K562 (cell line): ENCODE results near the gene WDR54. TPM values are rescaled to one million over a fixed set of nuclear protein-coding genes. Genes with fewer than 3 reads are reported as not detected.
A peak's percentile ranks its signal among the peaks of the same experiment; 100 is the strongest.

Source experiments
- ARID1B ChIP-seq: fragments of 450-650 bp; IDR thresholded peaks from 2 replicates; pipeline ENCODE4 v1.6.1; 2016; ENCODE audit warnings: antibody characterized with exemption, mild to moderate bottlenecking, inconsistent platforms
- COPS2 ChIP-seq: fragments of 450-650 bp; conservative IDR thresholded peaks from 2 replicates; pipeline ENCODE4 v1.6.1; 2016; ENCODE audit warnings: mild to moderate bottlenecking, moderate library complexity
- CTCFL ChIP-seq: IDR thresholded peaks from 2 replicates; pipeline ENCODE4 v1.6.1; 2011; ENCODE audit warnings: borderline replicate concordance, low read depth, mild to moderate bottlenecking, moderate library complexity, low read length; ENCODE audit not compliant: insufficient read depth, poor library complexity, severe bottlenecking
- DLX4 ChIP-seq: fragments of 250-450 bp; sonication (Bioruptor Pico); IDR thresholded peaks from 2 replicates; pipeline ENCODE4 v1.6.1; 2021; ENCODE audit warnings: mild to moderate bottlenecking
- E4F1 ChIP-seq: fragments of 250-450 bp; sonication (Bioruptor Pico); IDR thresholded peaks from 2 replicates; pipeline ENCODE4 v1.5.0; 2021; ENCODE audit warnings: mild to moderate bottlenecking, borderline replicate concordance
- GABPA ChIP-seq: fragments of 200-800 bp; sonication (Bioruptor generic); conservative IDR thresholded peaks from 2 replicates; pipeline ENCODE4 v1.6.1; 2016; ENCODE audit warnings: low read depth, missing genetic modification characterization, missing compliant biosample characterization
- HIVEP1 ChIP-seq: fragments of 250-450 bp; sonication (Bioruptor Pico); IDR thresholded peaks from 2 replicates; pipeline ENCODE4 v1.4.0; 2020; ENCODE audit warnings: mild to moderate bottlenecking
- KLF6 ChIP-seq: fragments of 250-450 bp; sonication (Bioruptor Pico); IDR thresholded peaks from 2 replicates; pipeline ENCODE4 v1.4.0; 2020; ENCODE audit warnings: mild to moderate bottlenecking, moderate library complexity, borderline replicate concordance
- LEF1 ChIP-seq: fragments of 450-650 bp; IDR thresholded peaks from 2 replicates; pipeline ENCODE4 v1.6.1; 2016; ENCODE audit warnings: mild to moderate bottlenecking
- MITF ChIP-seq: IDR thresholded peaks from 2 replicates; pipeline ENCODE4 v1.6.1; 2014; ENCODE audit warnings: antibody characterized with exemption
- NCOA6 ChIP-seq: fragments of 450-650 bp; IDR thresholded peaks from 2 replicates; pipeline ENCODE4 v1.6.1; 2017; ENCODE audit warnings: mild to moderate bottlenecking
- NCOR1 ChIP-seq: fragments of 450-650 bp; IDR thresholded peaks from 2 replicates; pipeline ENCODE4 v1.6.1; 2016; ENCODE audit warnings: mild to moderate bottlenecking, moderate library complexity
- NFE2 ChIP-seq: IDR thresholded peaks from 2 replicates; pipeline ENCODE4 v1.6.1; 2014; ENCODE audit warnings: antibody characterized with exemption, low read depth
- RB1 ChIP-seq: fragments of 450-650 bp; IDR thresholded peaks from 2 replicates; pipeline ENCODE4 v1.6.1; 2017; ENCODE audit warnings: low read depth, mild to moderate bottlenecking
- RUNX1 ChIP-seq: sonication (generic); IDR thresholded peaks from 2 replicates; pipeline ENCODE4 v1.6.1; 2016; ENCODE audit warnings: antibody characterized with exemption, low read depth
- SMARCC2 ChIP-seq: fragments of 450-650 bp; IDR thresholded peaks from 2 replicates; pipeline ENCODE4 v1.6.1; 2017; ENCODE audit warnings: antibody characterized with exemption, moderate library complexity, mild to moderate bottlenecking, low read depth
- SP1 ChIP-seq: sonication (generic); formaldehyde crosslinking; IDR thresholded peaks from 2 replicates; pipeline ENCODE4 v1.8.1; 2022; ENCODE audit warnings: mild to moderate bottlenecking, missing genetic modification reagents
- ZBED1 ChIP-seq: IDR thresholded peaks from 2 replicates; pipeline ENCODE4 v1.6.1; 2014
- ZNF134 ChIP-seq: fragments of 250-450 bp; sonication (Bioruptor Pico); conservative IDR thresholded peaks from 2 replicates; pipeline ENCODE4 v1.4.0; 2020
- ZNF253 ChIP-seq: fragments of 250-450 bp; sonication (Bioruptor Pico); conservative IDR thresholded peaks from 2 replicates; pipeline ENCODE4 v1.6.1; 2021; ENCODE audit warnings: mild to moderate bottlenecking
- ZNF780A ChIP-seq: fragments of 250-450 bp; sonication (Bioruptor Pico); IDR thresholded peaks from 2 replicates; pipeline ENCODE4 v1.5.0; 2021; ENCODE audit warnings: mild to moderate bottlenecking
- polyA plus RNA-seq, 8 experiments: library from polyadenylated mRNA; depleted of rRNA in 4 of 8; stranded (reverse) in 5 of 8; unstranded in 3 of 8; fragments of >200 nt; fragmentation: Nextera tagmentation in 2 of 8; fragmentation: Illumina TruSeq in 1 of 8; extraction: Ambion mirVana in 2 of 8; extraction: Trizol in 1 of 8; gene quantifications; 2 replicates each; pipeline versions ENCODE4 v1.2.1 to v1.2.3, GENCODE V29; 2011 to 2014; ENCODE audit warnings: inconsistent platforms in 1 of 8, missing spikeins in 1 of 8
- total RNA-seq, 7 experiments: library from RNA; depleted of rRNA in 6 of 7; stranded (reverse); fragments of >200 nt in 6 of 7; fragmentation: Illumina TruSeq in 2 of 7; extraction: Trizol in 2 of 7; gene quantifications; 2 replicates each; pipeline versions ENCODE4 v1.2.1 to v1.2.3, GENCODE V29; 2011 to 2021; ENCODE audit warnings: low replicate concordance in 1 of 7

Gene WDR54
- total and polyA plus RNA-seq, 9 of the 15 experiments (the other 6 are each of a cell fraction or from before 2014, with no cell fraction given), result 5.2 to 15.2 (median 7.4) TPM

- no peak for TF ChIP-seq HIVEP1
- TF ChIP-seq LEF1, result no peak
- no peak for TF ChIP-seq SMARCC2
- TF ChIP-seq RB1, result peak; percentile 87
- no peak for TF ChIP-seq DLX4
- peak; percentile 67 for TF ChIP-seq SP1 (CRISPR knock-in tag)
- 0 out of 2 replicates have a peak, but pooled peaks have one; percentile 13 for TF ChIP-seq KLF6 (CRISPR knock-in tag)
- peak; percentile 38 for TF ChIP-seq CTCFL
- TF ChIP-seq ZNF253, result no peak
- no peak for TF ChIP-seq COPS2
- 0 out of 2 replicates have a peak, but pooled peaks have one; percentile 18 for TF ChIP-seq GABPA (tag)
- TF ChIP-seq MITF, result no peak
- TF ChIP-seq ARID1B, result no peak
- TF ChIP-seq ZBED1, result no peak
- no peak for TF ChIP-seq ZNF134 (CRISPR knock-in tag)
- no peak for TF ChIP-seq E4F1
- no peak for TF ChIP-seq ZNF780A
- no peak for TF ChIP-seq RUNX1
- TF ChIP-seq NFE2, result peak; percentile 99
- TF ChIP-seq NCOR1, result no peak
- TF ChIP-seq NCOA6, result peak; percentile 39
These were observed 29.7 kb upstream of the WDR54 start (continued) for GRCh38 chr2:74391580-74392448.
